Ishikawa (cell line): ENCODE data around the gene GRK1.

ENCODE experiments used
- CEBPB ChIP-seq: IDR thresholded peaks from 2 replicates; pipeline ENCODE4 v1.6.1; 2012
- CREB1 ChIP-seq: IDR thresholded peaks from 2 replicates; pipeline ENCODE4 v1.6.1; 2012; ENCODE audit warnings: low read depth
- EGR1 ChIP-seq: IDR thresholded peaks from 2 replicates; pipeline ENCODE4 v1.6.1; 2012
- EP300 ChIP-seq: IDR thresholded peaks from 2 replicates; pipeline ENCODE4 v1.6.1; 2012; ENCODE audit warnings: borderline replicate concordance
- FOXM1 ChIP-seq: IDR thresholded peaks from 2 replicates; pipeline ENCODE4 v1.6.1; 2012; ENCODE audit warnings: low read depth, borderline replicate concordance
- MAX ChIP-seq: IDR thresholded peaks from 2 replicates; pipeline ENCODE4 v1.6.1; 2012
- NFIC ChIP-seq: IDR thresholded peaks from 2 replicates; pipeline ENCODE4 v1.6.1; 2012
- RAD21 ChIP-seq: IDR thresholded peaks from 2 replicates; pipeline ENCODE4 v1.6.1; 2012; ENCODE audit warnings: low read depth
- REST ChIP-seq: IDR thresholded peaks from 2 replicates; pipeline ENCODE4 v1.6.1; 2012; ENCODE audit warnings: low read depth, mild to moderate bottlenecking
- TAF1 ChIP-seq: IDR thresholded peaks from 2 replicates; pipeline ENCODE4 v1.6.1; 2012; ENCODE audit warnings: low read depth, mild to moderate bottlenecking
- TCF12 ChIP-seq: IDR thresholded peaks from 2 replicates; pipeline ENCODE4 v1.6.1; 2012; ENCODE audit warnings: low read depth
- TEAD4 ChIP-seq: IDR thresholded peaks from 2 replicates; pipeline ENCODE4 v1.6.1; 2012
- USF1 ChIP-seq: IDR thresholded peaks from 2 replicates; pipeline ENCODE4 v1.6.1; 2012
- YY1 ChIP-seq: IDR thresholded peaks from 2 replicates; pipeline ENCODE4 v1.6.1; 2012; ENCODE audit warnings: low read depth
- ZBTB7A ChIP-seq: IDR thresholded peaks from 2 replicates; pipeline ENCODE4 v1.6.1; 2012; ENCODE audit warnings: low read depth

GRK1 gene

GRCh38 chr13:113639616-113640262 lies 27.3 kb upstream of the GRK1 start:
- TF ChIP-seq YY1 (no peak), TEAD4 (no peak), MAX (no peak), EP300 (no peak), CREB1 (no peak), EGR1 (no peak), FOXM1 (no peak)

GRCh38 chr13:113641426-113641825 lies 25.6 kb upstream of the GRK1 start:
- TF ChIP-seq TEAD4 = no peak
- TF ChIP-seq EGR1 = no peak
- no peak for TF ChIP-seq NFIC
- no peak for TF ChIP-seq TAF1
- TF ChIP-seq YY1 = no peak
- TF ChIP-seq MAX = no peak
- TF ChIP-seq FOXM1 = no peak
- TF ChIP-seq EP300 = no peak
- TF ChIP-seq CEBPB = no peak
- TF ChIP-seq CREB1 = no peak
- no peak for TF ChIP-seq ZBTB7A
- no peak for TF ChIP-seq REST
- no peak for TF ChIP-seq RAD21

- no peak for TF ChIP-seq TAF1
- no peak for TF ChIP-seq FOXM1
- TF ChIP-seq YY1 = no peak
- TF ChIP-seq USF1 = no peak
- no peak for TF ChIP-seq CEBPB
- TF ChIP-seq REST = no peak
- TF ChIP-seq TEAD4 = no peak
- no peak for TF ChIP-seq RAD21
- TF ChIP-seq ZBTB7A = no peak
- TF ChIP-seq NFIC = no peak
- no peak for TF ChIP-seq CREB1
- no peak for TF ChIP-seq EGR1
- no peak for TF ChIP-seq EP300
- no peak for TF ChIP-seq TCF12
- TF ChIP-seq MAX = no peak
Observed at GRCh38 chr13:113642563-113642962, 24.5 kb upstream of the GRK1 start.

GRCh38 chr13:113643593-113643992 lies 23.4 kb upstream of the GRK1 start:
- TF ChIP-seq TAF1 (no peak), CREB1 (no peak), CEBPB (0 out of 2 replicates have a peak, but pooled peaks have one; percentile 9), MAX (peak; percentile 68), NFIC (peak; percentile 44; the same call in 1 of the 2 replicates), RAD21 (no peak), REST (no peak), YY1 (0 out of 2 replicates have a peak, but pooled peaks have one; percentile 33), TCF12 (peak; percentile 47; the same call in 1 of the 2 replicates), EGR1 (no peak), EP300 (peak; percentile 35; the same call in 1 of the 2 replicates), TEAD4 (peak; percentile 87), ZBTB7A (no peak), USF1 (no peak), FOXM1 (no peak)
